NCI-H2196 treated with DMSO at 0.1 percent for 48 hours (cell line): ENCODE results near the gene PRRG4.
"Not testable (repeated sequence)": the region's sequence is repeated elsewhere in the genome, so short reads cannot be mapped to it uniquely, and the experiment has no call there.

Experiments used
- DNase-seq: peaks from one replicate; lab custom pipeline; 2025; ENCODE audit not compliant: unreplicated experiment; lab: John Stamatoyannopoulos, UW

The PRRG4 gene

DNA sequence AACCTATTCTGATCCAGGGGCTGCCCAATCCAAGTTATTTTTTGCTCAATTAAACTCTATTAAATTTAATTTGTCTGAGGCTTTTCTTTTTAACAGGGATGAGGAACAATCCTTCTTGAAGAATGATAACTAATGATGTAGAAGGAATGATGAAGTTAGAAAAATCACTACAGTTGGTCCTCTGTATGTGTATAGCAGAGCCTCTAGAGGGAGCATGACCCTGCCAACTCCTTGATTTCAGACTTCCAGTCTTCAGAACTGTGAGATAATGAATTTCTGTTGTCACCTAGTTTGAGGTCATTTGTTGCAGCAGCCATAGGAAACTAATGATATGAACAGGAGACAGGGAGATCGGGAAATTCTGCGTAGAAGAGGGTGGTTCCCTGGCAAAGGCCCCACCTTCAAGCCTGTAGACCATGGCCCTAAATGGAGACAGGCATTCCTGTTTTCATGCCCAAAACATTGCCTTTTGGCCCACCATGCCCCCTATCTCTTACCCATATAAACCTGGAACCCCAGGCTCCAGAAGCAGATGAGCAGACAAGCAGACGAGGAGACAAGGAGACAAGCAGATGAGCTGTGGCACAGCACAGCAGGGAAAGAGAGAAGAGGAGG, 55.1 kb downstream of the PRRG4 start:
- no peak for DNase-seq

- no peak for DNase-seq
Observed at GRCh38 chr11:32885556-32885955, 55.8 kb downstream of the PRRG4 start.

GRCh38 chr11:32886180-32886579, 56.5 kb downstream of the PRRG4 start:
- no peak for DNase-seq

DNA sequence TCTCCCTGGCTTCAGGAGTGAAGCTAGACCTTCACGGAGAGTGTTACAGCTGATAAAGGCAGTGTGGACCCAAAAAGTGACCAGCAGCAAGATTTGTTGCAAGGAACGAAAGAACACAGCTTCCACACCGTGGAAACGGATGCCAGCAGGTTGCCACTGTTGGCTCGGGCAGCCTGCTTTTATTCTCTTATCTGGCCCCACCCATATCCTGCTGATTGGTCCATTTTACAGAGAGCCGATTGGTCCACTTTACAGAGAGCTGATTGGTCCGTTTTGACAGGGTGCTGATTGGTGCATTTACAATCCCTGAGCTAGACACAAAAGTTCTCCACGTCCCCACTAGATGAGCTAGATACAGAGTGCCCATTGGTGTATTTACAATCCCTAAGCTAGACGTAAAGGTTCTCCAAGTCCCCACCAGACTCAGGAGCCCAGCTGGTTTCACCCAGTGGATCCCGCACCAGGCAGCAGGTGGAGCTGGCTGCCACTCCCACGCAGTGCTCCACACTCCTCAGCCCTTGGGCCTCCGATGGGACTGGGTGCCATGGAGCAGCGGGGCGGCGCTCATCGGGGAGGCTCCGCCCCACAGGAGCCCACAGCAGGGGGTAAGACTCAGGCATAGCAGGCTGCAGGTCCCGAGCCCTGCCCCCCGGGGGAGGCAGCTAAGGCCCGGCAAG, 58.1 kb downstream of the PRRG4 start:
- DNase-seq: not testable (repeated sequence)

DNA sequence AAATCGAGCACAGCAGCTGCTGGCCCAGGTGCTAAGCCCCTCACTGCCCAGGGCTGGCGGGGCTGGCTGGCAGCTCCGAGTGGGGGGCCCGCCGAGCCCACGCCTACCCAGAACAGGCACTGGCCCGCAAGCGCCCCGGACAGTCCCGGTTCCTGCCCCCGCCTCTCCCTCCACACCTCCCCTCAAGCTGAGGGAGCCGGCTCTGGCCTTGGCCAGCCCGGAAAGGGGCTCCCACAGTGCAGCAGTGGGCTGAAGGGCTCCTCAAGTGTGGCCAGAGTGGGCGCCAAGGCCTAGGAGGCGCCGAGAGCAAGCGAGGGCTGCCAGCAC, 58.6 kb downstream of the PRRG4 start:
- DNase-seq: not testable (repeated sequence)

- DNase-seq: no peak
Observed at GRCh38 chr11:32888805-32889204, 59.1 kb downstream of the PRRG4 start.

- DNase-seq: no peak
Observed at GRCh38 chr11:32890843-32891656, 61.3 kb downstream of the PRRG4 start.

DNA sequence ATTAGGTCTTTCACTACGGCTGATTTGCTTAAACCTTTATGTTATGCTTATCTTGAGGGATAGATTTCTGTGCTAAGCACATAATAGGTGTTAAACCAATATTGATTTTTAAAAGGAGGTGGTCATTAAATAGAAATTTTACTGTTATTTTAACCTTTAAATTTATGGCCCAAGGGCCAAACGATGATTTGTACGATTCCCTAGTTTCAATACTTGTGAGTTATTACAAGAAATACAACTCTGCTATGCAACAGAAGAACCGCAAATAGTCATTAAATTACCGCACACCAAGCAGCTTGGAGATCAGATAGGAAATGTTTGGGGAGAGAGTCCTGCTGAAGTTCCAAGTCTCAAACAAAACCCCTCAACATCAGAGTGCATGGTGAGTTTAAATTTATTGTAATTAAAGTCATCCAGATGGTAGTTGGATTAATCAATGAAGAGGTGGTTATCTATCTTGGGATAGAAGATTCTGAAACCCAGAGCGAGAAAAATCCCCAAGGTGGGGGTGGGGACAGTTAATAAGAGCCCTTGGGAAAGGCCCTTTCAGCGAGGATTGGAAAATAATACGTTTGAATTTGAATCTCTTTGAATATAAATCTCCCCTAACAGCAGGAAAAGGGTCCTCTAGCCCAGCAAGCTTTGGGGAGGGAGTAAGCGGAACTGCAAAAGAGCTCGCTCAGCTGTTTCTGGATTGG, 62.1 kb downstream of the PRRG4 start:
- no peak for DNase-seq

GRCh38 chr11:32892355-32893092, 62.8 kb downstream of the PRRG4 start, which contains the start of gene QSER1:
TSS of gene QSER1 (plus strand) at chr11:32892811. CDS start at chr11:32893126, 315 bp downstream.
- DNase-seq: peak; percentile 63

GRCh38 chr11:32893093-32893342, 63.3 kb downstream of the PRRG4 start:
- DNase-seq: no peak

GRCh38 chr11:32893343-32894148, 63.8 kb downstream of the PRRG4 start:
- peak; percentile 38 for DNase-seq

DNA sequence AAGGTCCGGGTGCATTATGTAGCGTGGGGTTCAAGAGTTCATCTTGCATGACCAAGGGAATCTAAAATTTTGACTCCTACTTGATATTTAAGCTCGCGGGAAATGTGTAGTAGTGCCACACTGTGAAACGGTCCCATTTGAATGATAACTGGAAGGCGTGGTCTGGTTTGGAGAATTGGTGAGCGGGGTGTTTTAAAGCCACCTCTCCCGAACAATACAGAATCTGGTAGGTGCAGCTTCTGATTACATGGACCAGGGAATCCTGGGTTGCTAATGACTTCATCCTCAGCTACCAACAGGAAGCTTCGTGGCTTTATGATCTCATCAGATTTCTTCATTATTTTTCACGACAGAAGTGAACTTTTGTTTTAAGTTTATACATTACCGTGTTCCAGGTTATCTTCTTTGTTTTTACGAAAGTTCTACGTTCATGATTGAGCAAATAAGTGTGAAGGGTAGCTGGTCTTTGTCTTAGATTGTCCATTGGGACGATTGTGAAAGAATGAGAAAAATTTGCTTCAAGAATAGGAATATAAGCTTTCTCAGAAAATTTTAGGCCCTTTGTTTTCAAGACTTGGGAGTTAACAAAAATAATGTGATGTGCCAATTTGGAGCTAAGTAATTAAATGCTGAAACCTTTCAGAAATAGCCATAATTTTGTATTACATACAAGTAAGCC, 64.6 kb downstream of the PRRG4 start:
- DNase-seq: peak; percentile 84

DNA sequence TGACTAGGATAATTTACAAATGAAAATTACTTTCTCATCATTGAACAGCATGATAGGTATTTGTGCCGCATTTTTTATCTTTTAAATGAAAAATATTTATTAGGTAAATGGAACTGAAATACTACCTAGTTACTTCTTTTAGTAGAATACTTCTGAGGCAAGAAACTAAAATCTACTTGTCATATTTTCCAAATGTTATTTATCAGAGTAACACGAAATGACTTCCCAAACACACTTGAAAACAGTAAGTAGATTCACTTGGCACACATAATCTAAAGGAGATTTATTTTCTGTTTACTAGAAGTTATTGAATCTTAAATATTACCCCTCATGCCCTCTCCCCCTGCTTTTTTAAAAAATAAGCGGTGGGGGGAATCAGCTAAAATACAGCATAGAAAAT, 65.2 kb downstream of the PRRG4 start:
- no peak for DNase-seq

- no peak for DNase-seq
Observed at GRCh38 chr11:32895471-32895870, 65.7 kb downstream of the PRRG4 start.

- no peak for DNase-seq
Observed at GRCh38 chr11:32897103-32897502, 67.4 kb downstream of the PRRG4 start.

DNA sequence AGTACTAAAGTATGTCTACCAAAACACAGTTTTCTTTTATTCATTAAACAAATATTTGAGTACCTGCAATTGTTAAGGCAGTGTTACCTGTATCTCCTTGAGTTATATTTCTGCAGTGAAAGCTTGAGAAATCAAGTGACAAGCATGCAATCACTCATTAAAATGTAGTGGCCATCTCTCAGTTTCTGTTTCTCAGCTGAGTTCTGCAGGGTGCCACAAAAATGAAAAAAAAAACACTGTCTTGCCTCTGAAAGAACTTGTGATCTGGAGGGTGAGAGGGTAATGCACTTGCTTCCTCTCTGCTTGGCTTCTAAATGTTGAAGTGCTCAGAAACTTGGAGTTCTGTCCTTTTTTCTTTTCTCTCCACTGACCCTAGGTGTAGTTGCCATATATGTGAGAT, 69.7 kb downstream of the PRRG4 start:
- no peak for DNase-seq

DNA sequence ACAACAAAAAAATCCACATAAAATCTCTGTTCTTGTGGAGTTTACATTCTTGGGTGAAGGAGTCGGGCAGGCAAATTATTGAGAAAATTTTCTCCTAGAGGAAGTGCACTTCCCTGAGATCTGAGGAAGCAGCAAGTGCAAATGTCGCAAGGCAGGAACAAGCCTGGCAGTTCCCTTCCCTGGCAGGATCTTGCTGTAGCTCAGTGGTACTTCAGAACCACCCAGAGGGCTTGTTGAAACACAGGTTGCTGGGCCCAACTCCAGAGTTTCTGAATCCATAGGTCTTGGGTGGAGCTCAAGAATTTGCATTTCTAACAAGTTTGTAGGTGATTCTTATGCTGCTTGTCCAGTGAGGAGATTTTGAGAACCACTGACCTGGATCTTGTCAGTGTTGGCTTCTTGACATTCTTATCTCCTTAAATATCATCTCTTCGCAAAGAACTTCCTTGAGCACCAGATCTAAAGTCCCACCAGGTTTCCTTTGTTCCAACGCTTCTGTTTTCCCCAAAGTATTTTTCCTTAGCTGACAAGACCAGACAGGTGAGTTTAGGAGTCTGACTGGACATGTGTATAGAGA, 72.5 kb downstream of the PRRG4 start:
- DNase-seq: no peak

- no peak for DNase-seq
Observed at GRCh38 chr11:32905028-32905667, 75.4 kb downstream of the PRRG4 start.
